HepG2 (cell line): ENCODE data around the gene SRSF11. TPM values are rescaled to one million over a fixed set of nuclear protein-coding genes. Genes with fewer than 3 reads are reported as not detected.

Experiments used
- BRD4 ChIP-seq: sonication (generic); formaldehyde crosslinking; IDR thresholded peaks from 2 replicates; pipeline ENCODE4 v1.4.0; 2020; ENCODE audit warnings: missing genetic modification reagents
- CBX1 ChIP-seq: IDR thresholded peaks from one replicate; pipeline ENCODE4 v1.6.1; 2016; ENCODE audit warnings: antibody characterized with exemption, low read depth
- CCDC6 ChIP-seq: sonication (generic); formaldehyde crosslinking; IDR thresholded peaks from 2 replicates; pipeline ENCODE4 v1.8.1; 2022; ENCODE audit warnings: mild to moderate bottlenecking, missing genetic modification reagents, moderate library complexity
- CEBPB ChIP-seq: IDR thresholded peaks from 2 replicates; pipeline ENCODE4 v1.6.1; 2011; ENCODE audit warnings: low read depth, low read length, improper control_type of control experiment, borderline replicate concordance
- HDAC2 ChIP-seq: sonication (generic); formaldehyde crosslinking; IDR thresholded peaks from 2 replicates; pipeline ENCODE4 v1.4.0; 2020; ENCODE audit warnings: missing genetic modification reagents
- KAT7 ChIP-seq: IDR thresholded peaks from 2 replicates; pipeline ENCODE4 v1.6.1; 2018; ENCODE audit warnings: borderline replicate concordance, missing compliant biosample characterization
- KDM3A ChIP-seq: IDR thresholded peaks from 2 replicates; pipeline ENCODE4 v1.6.1; 2018; ENCODE audit warnings: low read depth, missing compliant biosample characterization
- MBD4 ChIP-seq: IDR thresholded peaks from 2 replicates; pipeline ENCODE4 v1.6.1; 2012; ENCODE audit warnings: low read length, inconsistent platforms, borderline replicate concordance
- MED8 ChIP-seq: sonication (generic); formaldehyde crosslinking; IDR thresholded peaks from 2 replicates; pipeline ENCODE4 v1.8.1; 2023; ENCODE audit warnings: mild to moderate bottlenecking, missing genetic modification reagents; ENCODE audit not compliant: insufficient replicate concordance
- MEF2D ChIP-seq: sonication (generic); formaldehyde crosslinking; IDR thresholded peaks from 2 replicates; pipeline ENCODE4 v1.5.1; 2020; ENCODE audit warnings: mild to moderate bottlenecking, missing genetic modification reagents
- MIXL1 ChIP-seq: IDR thresholded peaks from 2 replicates; pipeline ENCODE4 v1.6.1; 2016
- MXD4 ChIP-seq: IDR thresholded peaks from 2 replicates; pipeline ENCODE4 v1.6.1; 2016; ENCODE audit warnings: mild to moderate bottlenecking, missing biosample characterization, missing genetic modification reagents
- MZF1 ChIP-seq: sonication (generic); formaldehyde crosslinking; IDR thresholded peaks from 2 replicates; pipeline ENCODE4 v1.8.1; 2023; ENCODE audit warnings: mild to moderate bottlenecking, missing genetic modification reagents, borderline replicate concordance
- ONECUT2 ChIP-seq: sonication (generic); formaldehyde crosslinking; IDR thresholded peaks from 2 replicates; pipeline ENCODE4 v1.4.0; 2020; ENCODE audit warnings: missing genetic modification reagents
- REPIN1 ChIP-seq: sonication (generic); formaldehyde crosslinking; IDR thresholded peaks from 2 replicates; pipeline ENCODE4 v1.8.0; 2022; ENCODE audit warnings: missing genetic modification reagents, low read depth, mild to moderate bottlenecking, borderline replicate concordance
- SMAD9 ChIP-seq: sonication (generic); formaldehyde crosslinking; IDR thresholded peaks from 2 replicates; pipeline ENCODE4 v1.5.1; 2020; ENCODE audit warnings: mild to moderate bottlenecking, missing genetic modification reagents
- SRSF1 ChIP-seq: fragments of 200-400 bp; formaldehyde crosslinking; optimal IDR thresholded peaks from 2 replicates; pipeline ENCODE3; 2017; ENCODE audit warnings: mild to moderate bottlenecking, low read depth, low read length, moderate library complexity
- TFAP4 ChIP-seq: sonication (generic); IDR thresholded peaks from 2 replicates; pipeline ENCODE4 v1.6.1; 2016; ENCODE audit warnings: low read depth, borderline replicate concordance
- ZNF207 ChIP-seq: fragments of 450-650 bp; IDR thresholded peaks from 2 replicates; pipeline ENCODE4 v1.6.1; 2016; ENCODE audit warnings: antibody characterized with exemption, borderline replicate concordance
- ZNF263 ChIP-seq: sonication (generic); formaldehyde crosslinking; IDR thresholded peaks from 2 replicates; pipeline ENCODE4 v1.4.0; 2020; ENCODE audit warnings: missing genetic modification reagents
- ZNF460 ChIP-seq: sonication (generic); formaldehyde crosslinking; IDR thresholded peaks from 2 replicates; pipeline ENCODE4 v1.5.1; 2020; ENCODE audit warnings: missing genetic modification reagents, mild to moderate bottlenecking, borderline replicate concordance
- ZNF468 ChIP-seq: sonication (generic); formaldehyde crosslinking; IDR thresholded peaks from 2 replicates; pipeline ENCODE4 v1.8.0; 2022; ENCODE audit warnings: mild to moderate bottlenecking, moderate library complexity, missing genetic modification reagents
- ZNF503 ChIP-seq: sonication (generic); formaldehyde crosslinking; IDR thresholded peaks from 2 replicates; pipeline ENCODE4 v1.4.0; 2020; ENCODE audit warnings: missing genetic modification reagents
- ZNF746 ChIP-seq: sonication (generic); formaldehyde crosslinking; IDR thresholded peaks from 2 replicates; pipeline ENCODE4 v1.8.0; 2022; ENCODE audit warnings: mild to moderate bottlenecking, missing genetic modification reagents
- ZNF776 ChIP-seq: sonication (generic); formaldehyde crosslinking; IDR thresholded peaks from 2 replicates; pipeline ENCODE4 v1.4.0; 2020; ENCODE audit warnings: mild to moderate bottlenecking, missing genetic modification reagents
- polyA plus RNA-seq, 8 experiments: library from polyadenylated mRNA; depleted of rRNA in 3 of 8; stranded (reverse) in 7 of 8; unstranded in 1 of 8; fragments of >200 nt; fragmentation: Illumina TruSeq in 4 of 8; extraction: Trizol in 4 of 8; gene quantifications; 2 replicates each; pipeline versions ENCODE4 v1.2.1 to v1.2.3, GENCODE V29; 2011 to 2016; ENCODE audit warnings: low read depth in 4 of 8, missing spikeins in 1 of 8, mixed read lengths in 1 of 8; ENCODE audit not compliant: insufficient read depth in 1 of 8
- total RNA-seq, 5 experiments: library from RNA; depleted of rRNA; stranded (reverse); fragments of >200 nt; fragmentation: Illumina TruSeq; extraction: Trizol; gene quantifications; 2 replicates each; pipeline ENCODE4 v1.2.3, GENCODE V29; 2016; ENCODE audit warnings: low read depth in 1 of 5
- TF ChIP-seq, protein P1 (sequence below): sonication (generic); formaldehyde crosslinking; IDR thresholded peaks from 2 replicates; pipeline ENCODE4 v1.5.0; 2020; ENCODE audit warnings: mild to moderate bottlenecking, missing genetic modification reagents, moderate library complexity
- TF ChIP-seq, protein P2 (sequence below): IDR thresholded peaks from 2 replicates; pipeline ENCODE4 v1.6.1; 2016; ENCODE audit warnings: low read depth, control low read depth

SRSF11 gene
- total and polyA plus RNA-seq, 2 of the 13 experiments (the other 11 are each of a cell fraction or from before 2014, with no cell fraction given), result 118 to 381 TPM

DNA sequence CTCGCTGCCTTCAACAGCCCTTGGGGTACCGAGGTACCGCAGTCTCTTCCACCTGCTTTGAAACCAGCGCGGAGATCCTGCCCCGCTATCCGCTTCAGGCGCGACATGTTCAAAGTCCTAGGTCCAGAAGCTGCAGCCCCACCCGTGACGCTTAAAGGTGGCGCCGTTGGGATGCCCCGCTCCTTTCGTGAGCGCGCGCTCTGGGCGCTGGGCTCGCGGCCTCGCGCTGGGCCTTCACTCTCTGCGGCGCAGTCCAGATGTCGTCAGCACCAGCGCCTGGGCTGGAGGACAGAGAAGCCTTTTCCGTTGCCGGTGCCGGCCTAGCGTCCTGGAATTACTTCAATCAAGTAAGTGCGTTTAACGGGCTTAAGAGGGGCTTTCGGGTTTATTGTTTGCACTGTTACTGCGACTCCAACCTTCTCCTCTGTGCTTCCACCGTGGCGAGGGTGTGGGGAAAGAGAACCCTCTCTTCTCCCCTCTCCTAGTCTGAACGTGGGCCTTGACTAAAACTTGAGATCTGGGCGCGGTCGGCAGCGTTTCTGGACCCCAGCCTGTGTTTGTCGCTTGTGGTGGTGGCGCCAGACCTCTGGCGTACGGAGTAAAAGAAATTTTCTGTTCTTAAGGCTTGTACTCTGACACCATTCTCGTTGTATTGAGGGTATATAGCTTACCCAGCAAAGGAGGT lies 15.6 kb upstream of the SRSF11 start, which contains the start of gene LRRC40 (continued):
- TF ChIP-seq ZNF776, result no peak
- no peak for TF ChIP-seq MED8 (CRISPR knock-in tag)
- no peak for TF ChIP-seq ZNF263 (CRISPR knock-in tag)
- peak; percentile 94; the same call in 1 of the 2 replicates for TF ChIP-seq CCDC6
- peak; percentile 56; the same call in 1 of the 2 replicates for TF ChIP-seq TFAP4
- TF ChIP-seq, protein P1, sequence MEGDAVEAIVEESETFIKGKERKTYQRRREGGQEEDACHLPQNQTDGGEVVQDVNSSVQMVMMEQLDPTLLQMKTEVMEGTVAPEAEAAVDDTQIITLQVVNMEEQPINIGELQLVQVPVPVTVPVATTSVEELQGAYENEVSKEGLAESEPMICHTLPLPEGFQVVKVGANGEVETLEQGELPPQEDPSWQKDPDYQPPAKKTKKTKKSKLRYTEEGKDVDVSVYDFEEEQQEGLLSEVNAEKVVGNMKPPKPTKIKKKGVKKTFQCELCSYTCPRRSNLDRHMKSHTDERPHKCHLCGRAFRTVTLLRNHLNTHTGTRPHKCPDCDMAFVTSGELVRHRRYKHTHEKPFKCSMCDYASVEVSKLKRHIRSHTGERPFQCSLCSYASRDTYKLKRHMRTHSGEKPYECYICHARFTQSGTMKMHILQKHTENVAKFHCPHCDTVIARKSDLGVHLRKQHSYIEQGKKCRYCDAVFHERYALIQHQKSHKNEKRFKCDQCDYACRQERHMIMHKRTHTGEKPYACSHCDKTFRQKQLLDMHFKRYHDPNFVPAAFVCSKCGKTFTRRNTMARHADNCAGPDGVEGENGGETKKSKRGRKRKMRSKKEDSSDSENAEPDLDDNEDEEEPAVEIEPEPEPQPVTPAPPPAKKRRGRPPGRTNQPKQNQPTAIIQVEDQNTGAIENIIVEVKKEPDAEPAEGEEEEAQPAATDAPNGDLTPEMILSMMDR (CRISPR knock-in tag), result no peak
- TF ChIP-seq ZNF503, result peak; percentile 63; the same call in 1 of the 2 replicates
- TF ChIP-seq MIXL1 (CRISPR knock-in tag), result peak; percentile 66
- TF ChIP-seq, protein P2, sequence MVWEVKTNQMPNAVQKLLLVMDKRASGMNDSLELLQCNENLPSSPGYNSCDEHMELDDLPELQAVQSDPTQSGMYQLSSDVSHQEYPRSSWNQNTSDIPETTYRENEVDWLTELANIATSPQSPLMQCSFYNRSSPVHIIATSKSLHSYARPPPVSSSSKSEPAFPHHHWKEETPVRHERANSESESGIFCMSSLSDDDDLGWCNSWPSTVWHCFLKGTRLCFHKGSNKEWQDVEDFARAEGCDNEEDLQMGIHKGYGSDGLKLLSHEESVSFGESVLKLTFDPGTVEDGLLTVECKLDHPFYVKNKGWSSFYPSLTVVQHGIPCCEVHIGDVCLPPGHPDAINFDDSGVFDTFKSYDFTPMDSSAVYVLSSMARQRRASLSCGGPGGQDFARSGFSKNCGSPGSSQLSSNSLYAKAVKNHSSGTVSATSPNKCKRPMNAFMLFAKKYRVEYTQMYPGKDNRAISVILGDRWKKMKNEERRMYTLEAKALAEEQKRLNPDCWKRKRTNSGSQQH, result peak; percentile 95; the same call in 1 of the 2 replicates
- TF ChIP-seq SMAD9 (CRISPR knock-in tag), result no peak
- TF ChIP-seq MBD4, result no peak
- TF ChIP-seq CEBPB, result 0 out of 2 replicates have a peak, but pooled peaks have one; percentile 0
- TF ChIP-seq BRD4 (CRISPR knock-in tag), result peak; percentile 76
- no peak; the same call in 1 of the 2 replicates for TF ChIP-seq ZNF746 (CRISPR knock-in tag)
- no peak for TF ChIP-seq MZF1 (CRISPR knock-in tag)
- no peak for TF ChIP-seq ZNF207
- TF ChIP-seq MXD4 (CRISPR knock-in tag), result peak; percentile 58; the same call in 1 of the 2 replicates
- TF ChIP-seq REPIN1, result peak; percentile 98
- peak; percentile 89 for TF ChIP-seq MEF2D (CRISPR knock-in tag)
- TF ChIP-seq HDAC2 (CRISPR knock-in tag), result peak; percentile 93
- TF ChIP-seq KDM3A, result peak; percentile 97
- TF ChIP-seq KAT7, result peak; percentile 79
- TF ChIP-seq ZNF468, result no peak
- TF ChIP-seq ZNF460 (CRISPR knock-in tag), result no peak
- no peak for TF ChIP-seq ONECUT2 (CRISPR knock-in tag)
- TF ChIP-seq SRSF1, result no peak
- peak; percentile 93 for TF ChIP-seq CBX1
